Measurements from ENCODE around the gene SKIDA1.

DNA sequence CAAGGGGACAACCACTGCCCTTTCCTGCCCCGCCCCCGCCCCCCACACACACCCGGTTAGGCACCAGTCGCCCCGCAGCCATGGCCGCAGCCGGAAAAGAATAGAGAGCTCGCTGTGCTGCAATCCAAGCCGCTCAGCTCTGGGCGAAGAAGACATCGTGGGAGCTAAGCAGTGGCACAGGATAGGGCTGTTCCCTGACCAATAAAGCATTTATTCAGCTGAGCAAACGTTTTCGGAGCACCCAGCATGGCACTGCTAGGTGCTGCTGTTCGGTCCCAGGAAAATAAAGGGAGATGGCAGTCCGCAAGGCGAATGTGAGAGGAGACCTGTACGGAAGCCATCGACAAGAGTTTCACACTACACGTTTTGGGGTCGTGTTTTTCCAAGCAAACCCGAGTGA, 18.3 kb downstream of the SKIDA1 start:
- TF ChIP-seq, protein P1, sequence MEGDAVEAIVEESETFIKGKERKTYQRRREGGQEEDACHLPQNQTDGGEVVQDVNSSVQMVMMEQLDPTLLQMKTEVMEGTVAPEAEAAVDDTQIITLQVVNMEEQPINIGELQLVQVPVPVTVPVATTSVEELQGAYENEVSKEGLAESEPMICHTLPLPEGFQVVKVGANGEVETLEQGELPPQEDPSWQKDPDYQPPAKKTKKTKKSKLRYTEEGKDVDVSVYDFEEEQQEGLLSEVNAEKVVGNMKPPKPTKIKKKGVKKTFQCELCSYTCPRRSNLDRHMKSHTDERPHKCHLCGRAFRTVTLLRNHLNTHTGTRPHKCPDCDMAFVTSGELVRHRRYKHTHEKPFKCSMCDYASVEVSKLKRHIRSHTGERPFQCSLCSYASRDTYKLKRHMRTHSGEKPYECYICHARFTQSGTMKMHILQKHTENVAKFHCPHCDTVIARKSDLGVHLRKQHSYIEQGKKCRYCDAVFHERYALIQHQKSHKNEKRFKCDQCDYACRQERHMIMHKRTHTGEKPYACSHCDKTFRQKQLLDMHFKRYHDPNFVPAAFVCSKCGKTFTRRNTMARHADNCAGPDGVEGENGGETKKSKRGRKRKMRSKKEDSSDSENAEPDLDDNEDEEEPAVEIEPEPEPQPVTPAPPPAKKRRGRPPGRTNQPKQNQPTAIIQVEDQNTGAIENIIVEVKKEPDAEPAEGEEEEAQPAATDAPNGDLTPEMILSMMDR (IDR thresholded peaks at IDR 0.05), result no peak
- TF ChIP-seq POLR2AphosphoS5 (IDR thresholded peaks at IDR 0.05) (no peak), POLR2A (IDR thresholded peaks at IDR 0.05) (no peak)

All from stomach (tissue), 4 donors.